Aorta (tissue), 5 donors: ENCODE results near the gene TATDN2. TPM values are rescaled to one million over a fixed set of nuclear protein-coding genes. Genes with fewer than 3 reads are reported as not detected.
A peak's percentile ranks its signal among the peaks of the same experiment; 100 is the strongest.

Experiments
- ATAC-seq: fragments of 200-7000 bp; cut with Tn5 transposase; one replicate; pipeline ENCODE4 v1.9.1; 2022; ENCODE audit warnings: moderate library complexity; ENCODE audit not compliant: low FRiP score
- DNase-seq, 2 donors: peaks; one replicate each; pipeline ENCODE4 v3.0.0-alpha.2; 2020
- H3K27ac ChIP-seq, 2 donors: one replicate each; pipeline ENCODE4 v1.5.1; 2013; ENCODE audit warnings: low read length in 2 of 2, mild to moderate bottlenecking in 2 of 2, moderate library complexity in 2 of 2, control low read depth in 1 of 2, inconsistent platforms in 1 of 2, low read depth in 1 of 2
- H3K27me3 ChIP-seq, 2 donors: one replicate each; pipeline ENCODE4 v1.6.1; 2013; ENCODE audit warnings: control low read depth in 1 of 2, low read length in 1 of 2, mild to moderate bottlenecking in 1 of 2, moderate library complexity in 1 of 2; ENCODE audit not compliant: insufficient read depth in 2 of 2, control insufficient read depth in 1 of 2
- H3K36me3 ChIP-seq, 2 donors: one replicate each; pipeline ENCODE4 v1.6.1; 2013; ENCODE audit warnings: control low read depth in 1 of 2, low read length in 1 of 2, mild to moderate bottlenecking in 1 of 2; ENCODE audit not compliant: insufficient read depth in 2 of 2, control insufficient read depth in 1 of 2
- H3K4me1 ChIP-seq, 2 donors: one replicate each; pipeline ENCODE4 v1.6.1; 2013; ENCODE audit warnings: low read length in 2 of 2, control low read depth in 1 of 2, mild to moderate bottlenecking in 1 of 2, moderate library complexity in 1 of 2; ENCODE audit not compliant: insufficient read depth in 2 of 2, control insufficient read depth in 1 of 2
- H3K4me3 ChIP-seq, 2 donors: one replicate each; pipeline ENCODE4 v1.5.1; 2013; ENCODE audit warnings: low read length in 2 of 2, control low read depth in 1 of 2, mild to moderate bottlenecking in 1 of 2
- H3K9me3 ChIP-seq: one replicate; pipeline ENCODE4 v1.6.1; 2013; ENCODE audit warnings: mild to moderate bottlenecking, low read length; ENCODE audit not compliant: control insufficient read depth
- WGBS, 2 donors: extraction: QIAGEN DNeasy Blood & Tissue Kit; methylation state at CpG; one replicate each; pipeline ENCODE4 v1.1.7; 2013; 5-methylcytosine and 5-hydroxymethylcytosine counted together
- intact Hi-C, 2 donors: fragments of 100-400 bp; cut with DNase I; formaldehyde crosslinking; loops; one replicate each; pipeline versions ENCODE4 v1.14.2 to v1.15.0; 2022
- polyA plus RNA-seq, 2 donors: library from polyadenylated mRNA; stranded (reverse); fragments of 200-250 nt; gene quantifications; one replicate each; pipeline ENCODE4 v1.2.3, GENCODE V29; 2013
- total RNA-seq, 2 donors: library from RNA; stranded (reverse); fragmentation: NEBNext Ultra II Directional; extraction: Animal tissue kit (Norgen Biotek cat#: 25700); gene quantifications; one replicate each; pipeline ENCODE4 v1.2.1, GENCODE V29; 2021
- donor health status: healthy with polysubstance abuse.
- donor health status: Bipolar disorder and iron deficiency.
- donor health status: DM: no; HTN: no; CAD: no.
- donor health status: DM: no; HTN: no; CAD: no.
- donor health status: DM: yes; HTN: yes; CAD: no.

TATDN2 gene
- total and polyA plus RNA-seq, 4 donors: 14.0 to 36.3 (median 22.6) TPM

DNA sequence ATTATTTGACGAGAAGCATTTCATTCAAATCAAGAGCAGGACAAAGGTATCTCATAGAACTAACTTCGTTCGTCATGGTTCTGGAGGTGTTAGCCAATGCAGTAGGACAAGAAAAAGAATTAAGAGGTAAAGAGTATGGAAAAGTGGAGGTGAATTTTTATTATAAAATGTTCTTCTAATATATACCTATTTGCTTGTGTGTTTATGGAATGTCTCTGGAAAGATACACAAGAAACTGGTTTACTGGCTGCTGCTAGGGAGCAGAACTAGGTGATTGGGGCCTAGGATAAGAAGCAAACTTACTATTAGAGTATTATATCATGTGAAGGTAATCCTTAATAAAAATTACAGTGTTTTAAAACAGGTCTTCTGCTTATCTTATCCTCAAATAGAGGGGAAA, 30.9 kb upstream of the TATDN2 start:
- 82 to 96% methylated on average over 3 of the region's 3 CpGs for WGBS, 2 donors
- H3K4me1 ChIP-seq: no peaks in the 10 kb centered on the region
- H3K27ac ChIP-seq: no peak overlapping the region
- ATAC-seq (no peak), DNase-seq (no peak)
- no peaks in the 10 kb centered on the region for H3K36me3 ChIP-seq
- intact Hi-C loops: no loop called here
- H3K27me3 ChIP-seq: no peaks in the 10 kb centered on the region
- no peak overlapping the region for H3K4me3 ChIP-seq
- no peaks in the 10 kb centered on the region for H3K9me3 ChIP-seq

GRCh38 chr3:10219737-10220136, 28.5 kb upstream of the TATDN2 start:
- no peaks in the 10 kb centered on the region for H3K4me1 ChIP-seq
- intact Hi-C loops: no loop called here
- no peaks in the 10 kb centered on the region for H3K9me3 ChIP-seq
- ATAC-seq (no peak), DNase-seq (no peak)
- 84 to 85% methylated on average over 9 of the region's 9 CpGs for WGBS, 2 donors
- H3K4me3 ChIP-seq: no peak overlapping the region
- H3K27me3 ChIP-seq: no peaks in the 10 kb centered on the region
- H3K27ac ChIP-seq: no peak overlapping the region
- H3K36me3 ChIP-seq: no peaks in the 10 kb centered on the region

DNA sequence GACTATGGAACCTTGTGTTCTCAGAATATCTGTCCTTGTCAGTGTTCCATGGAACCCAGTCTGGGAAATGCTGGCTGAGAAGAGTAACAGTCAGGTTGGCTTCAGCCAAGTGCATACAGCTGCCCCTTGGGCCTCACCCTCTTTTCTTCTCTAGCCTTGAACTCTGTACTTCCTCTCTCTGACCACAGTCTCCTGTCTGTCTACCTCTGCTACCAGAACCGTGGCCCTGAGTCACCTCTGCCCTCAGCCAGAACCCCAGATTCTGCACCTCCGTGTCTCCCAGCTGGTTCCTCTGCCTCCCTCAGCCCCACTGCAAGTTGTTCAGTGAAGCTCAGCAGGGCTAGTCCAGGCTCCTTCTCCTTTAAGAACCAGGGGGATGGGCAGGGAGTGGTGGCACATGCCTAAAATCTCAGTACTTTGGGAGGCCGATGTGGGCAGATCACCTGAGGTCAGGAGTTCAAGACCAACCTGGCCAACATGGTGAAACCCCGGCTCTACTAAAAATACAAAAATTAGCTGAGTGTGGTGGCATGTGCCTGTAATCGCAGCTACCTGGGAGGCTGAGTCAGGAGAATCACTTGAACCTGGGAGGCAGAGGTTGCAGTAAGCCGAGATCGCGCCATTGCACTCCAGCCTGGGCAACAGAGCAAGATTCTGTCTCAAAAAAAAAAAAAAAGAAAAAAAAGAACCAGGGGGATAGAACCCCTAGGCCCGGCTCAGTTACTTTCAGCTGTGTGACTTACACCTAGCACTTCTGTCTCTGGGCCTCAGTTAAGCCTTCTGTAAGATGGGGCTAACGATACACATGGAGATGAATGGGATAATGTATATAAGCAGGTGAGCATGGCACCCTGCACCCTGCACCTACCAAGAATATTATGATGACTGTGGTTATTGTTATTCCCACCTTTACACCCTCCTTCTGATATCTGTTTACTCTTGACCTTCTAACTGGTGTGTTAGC, 24.3 kb upstream of the TATDN2 start:
- H3K4me1 ChIP-seq: no peaks in the 10 kb centered on the region

GRCh38 chr3:10224794-10225665, 23.2 kb upstream of the TATDN2 start:
- no peaks in the 10 kb centered on the region for H3K4me1 ChIP-seq
- intact Hi-C loops: loop anchor here (2.0 to 5.0 kb wide), 4 partner anchors 58 to 198 kb away; partner anchors contain the start of genes BRK1 (in 1 of the 2), FANCD2 (in 1 of the 2) and IRAK2 (in 1 of the 2)
- ATAC-seq (peak; percentile 90), DNase-seq (peak; percentile 76 to 85)
- no peaks in the 10 kb centered on the region for H3K9me3 ChIP-seq
- H3K4me3 ChIP-seq: no peak overlapping the region
- H3K27ac ChIP-seq: peak overlapping the region in 1 of 2 donors; percentile 32
- WGBS, 2 donors: 72% methylated on average over 4 of the region's 4 CpGs
- H3K27me3 ChIP-seq: no peaks in the 10 kb centered on the region
- no peaks in the 10 kb centered on the region for H3K36me3 ChIP-seq

More for the DNA sequence above, 24.3 kb upstream of the TATDN2 start:
- H3K36me3 ChIP-seq: no peaks in the 10 kb centered on the region
- no peak overlapping the region for H3K4me3 ChIP-seq
- peak overlapping the region in 1 of 2 donors; percentile 12 for H3K27ac ChIP-seq
- H3K9me3 ChIP-seq: no peaks in the 10 kb centered on the region
- intact Hi-C loops: loop anchor here in 1 of 2 donors (2.0 kb wide), 1 partner anchor 57 kb away; no protein-coding TSS in a partner anchor
- WGBS, 2 donors: 87% methylated on average over 10 of the region's 10 CpGs
- H3K27me3 ChIP-seq: no peaks in the 10 kb centered on the region
- no peak for DNase-seq
- ATAC-seq: no peak

- no peak for ATAC-seq
- H3K9me3 ChIP-seq: no peaks in the 10 kb centered on the region
- H3K27ac ChIP-seq: no peak overlapping the region
- no peaks in the 10 kb centered on the region for H3K4me1 ChIP-seq
- intact Hi-C loops: loop anchor here (5.0 kb wide), 3 partner anchors 64 to 199 kb away; partner anchors contain the start of genes BRK1 (in 1 of the 2), FANCD2 (in 1 of the 2) and IRAK2 (in 1 of the 2)
- no peaks in the 10 kb centered on the region for H3K36me3 ChIP-seq
- no peak overlapping the region for H3K4me3 ChIP-seq
- 71 to 80% methylated on average over 10 of the region's 10 CpGs for WGBS, 2 donors
- H3K27me3 ChIP-seq: no peaks in the 10 kb centered on the region
- DNase-seq: no peak
Measured at GRCh38 chr3:10226293-10226692, 22.0 kb upstream of the TATDN2 start.

DNA sequence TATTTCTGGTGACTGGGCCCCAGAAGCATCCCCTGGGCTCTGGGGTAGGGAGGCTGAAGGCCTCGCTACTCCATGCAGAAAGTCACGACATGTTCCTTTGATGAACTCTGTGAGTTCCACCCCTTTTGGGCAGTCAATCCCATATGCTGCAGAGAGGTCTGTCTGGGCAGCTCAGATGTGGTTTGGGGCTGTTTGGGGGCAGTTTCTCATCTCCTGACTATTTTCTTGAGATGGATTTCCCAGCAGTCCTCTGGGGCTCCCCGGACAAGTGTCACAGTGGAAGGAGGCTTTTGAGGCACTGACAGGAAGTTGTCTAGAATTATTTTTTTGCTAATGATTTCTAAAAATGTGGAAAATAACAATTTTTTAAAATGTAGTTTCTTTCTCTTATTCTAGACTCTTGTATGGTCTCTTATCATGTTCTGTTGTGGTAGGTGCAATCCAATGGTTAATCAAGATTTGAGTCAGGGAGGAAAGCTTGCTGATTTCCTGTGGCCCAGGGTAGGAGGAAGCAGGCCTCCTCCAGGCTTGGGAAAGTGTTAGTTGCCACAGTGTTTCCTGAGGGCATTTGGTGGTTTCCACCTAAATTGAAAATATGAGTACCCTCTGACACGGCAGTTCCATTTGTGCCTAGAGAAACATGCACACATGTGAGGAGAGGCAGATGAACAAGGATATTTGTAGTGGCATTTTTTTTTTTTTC, 19.9 kb upstream of the TATDN2 start:
- ATAC-seq (no peak), DNase-seq (no peak)
- H3K27ac ChIP-seq: no peak overlapping the region
- intact Hi-C loops: loop anchor here (5.0 kb wide), 3 partner anchors 66 to 201 kb away; partner anchors contain the start of genes BRK1 (in 1 of the 2), FANCD2 (in 1 of the 2) and IRAK2 (in 1 of the 2)
- H3K36me3 ChIP-seq: no peaks in the 10 kb centered on the region
- H3K27me3 ChIP-seq: no peaks in the 10 kb centered on the region
- no peak overlapping the region for H3K4me3 ChIP-seq
- H3K4me1 ChIP-seq: no peaks in the 10 kb centered on the region
- no peaks in the 10 kb centered on the region for H3K9me3 ChIP-seq
- WGBS, 2 donors: 86 to 87% methylated on average over 4 of the region's 4 CpGs

DNA sequence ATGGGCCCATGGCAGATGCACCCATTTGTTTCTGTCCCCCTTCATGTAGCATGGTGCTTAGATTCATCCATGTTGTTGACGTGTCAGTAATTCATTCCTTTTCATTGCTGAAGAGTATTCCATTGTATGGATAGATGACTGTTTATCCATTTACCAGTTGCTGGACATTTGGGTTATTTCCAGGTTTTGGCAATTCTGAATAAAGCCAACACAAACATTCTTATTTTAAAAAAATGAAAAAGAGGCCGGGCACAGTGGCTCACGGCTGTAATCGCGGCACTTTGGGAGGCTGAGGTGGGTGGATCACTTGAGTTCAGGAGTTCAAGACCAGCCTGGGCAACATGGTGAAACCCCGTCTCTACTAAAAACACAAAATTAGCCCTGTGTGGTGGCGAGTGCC, 18.7 kb upstream of the TATDN2 start:
- intact Hi-C loops: loop anchor here (5.0 kb wide), 3 partner anchors 67 to 202 kb away; partner anchors contain the start of genes BRK1 (in 1 of the 2), FANCD2 (in 1 of the 2) and IRAK2 (in 1 of the 2)
- no peaks in the 10 kb centered on the region for H3K4me1 ChIP-seq
- H3K4me3 ChIP-seq: no peak overlapping the region
- 72 to 76% methylated on average over 7 of the region's 7 CpGs for WGBS, 2 donors
- no peak overlapping the region for H3K27ac ChIP-seq
- ATAC-seq: no peak
- H3K27me3 ChIP-seq: no peaks in the 10 kb centered on the region
- H3K9me3 ChIP-seq: no peaks in the 10 kb centered on the region
- DNase-seq: no peak
- no peaks in the 10 kb centered on the region for H3K36me3 ChIP-seq

DNA sequence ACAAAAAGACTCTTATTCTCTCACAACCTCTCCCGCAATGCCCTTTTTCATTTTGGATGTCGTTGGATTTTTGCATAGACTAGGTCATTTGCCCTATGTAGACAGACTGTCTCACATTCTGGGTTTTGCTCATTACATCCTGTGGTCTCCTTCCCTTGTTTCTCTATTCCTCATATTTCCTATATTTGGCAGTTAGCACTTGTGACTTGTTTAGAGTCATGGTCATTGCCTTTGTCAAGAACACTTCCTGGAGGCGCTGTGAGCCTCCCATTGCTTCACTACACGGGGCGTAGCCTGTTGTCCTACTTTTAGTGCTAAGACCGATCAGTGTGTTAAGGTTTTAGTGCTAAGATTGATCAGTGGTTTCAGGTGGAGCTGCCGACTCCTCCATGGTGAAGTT, 16.1 kb upstream of the TATDN2 start:
- intact Hi-C loops: no loop called here
- Histone ChIP-seq H3K36me3 (no peaks in the 10 kb centered on the region), H3K27me3 (no peaks in the 10 kb centered on the region), H3K9me3 (no peaks in the 10 kb centered on the region), H3K27ac (no peak overlapping the region), H3K4me3 (no peak overlapping the region), H3K4me1 (no peaks in the 10 kb centered on the region)
- ATAC-seq (no peak), DNase-seq (no peak)
- WGBS, 2 donors: 90% methylated on average over 7 of the region's 7 CpGs
